ENCODE measurements around the gene GNL3. TPM values are rescaled to one million over a fixed set of nuclear protein-coding genes. Genes with fewer than 3 reads are reported as not detected.

GNL3 gene
- polyA plus RNA-seq, 2 of the 4 experiments (the other 2 are of a cell fraction), result 125 to 139 TPM

DNA sequence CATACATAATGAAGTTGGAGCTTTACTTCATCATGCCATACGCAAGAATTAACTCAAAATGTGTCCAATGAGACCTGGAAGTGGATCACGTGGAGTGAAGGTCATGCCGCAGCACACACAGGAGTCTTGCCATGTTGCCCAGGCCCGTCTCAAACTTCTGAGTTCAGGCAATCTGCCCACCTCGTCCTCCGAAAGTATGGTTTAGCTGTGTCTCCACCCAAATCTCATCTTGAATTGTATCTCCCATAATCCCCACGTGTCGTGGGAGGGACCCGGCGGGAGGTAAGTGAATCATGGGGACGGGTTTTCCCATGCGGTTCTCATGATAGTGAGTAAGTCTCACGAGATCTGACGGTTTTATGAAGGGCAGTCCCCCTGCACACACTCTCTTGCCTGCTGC is 45.8 kb downstream of the GNL3 start:
- no peak overlapping the region for H3K4me2 ChIP-seq
- DNase-seq (ENCODE audit: low read depth in 1 of 2, low spot score in 1 of 2) (no peak), FAIRE-seq (no peak), ATAC-seq (no peak)
- CTCF ChIA-PET, result interaction anchor here (1.4 kb wide), 1 partner anchor 11 kb away, joined by 3 read pairs; no protein-coding TSS in a partner anchor
- no peaks in the 10 kb centered on the region for H3K4me1 ChIP-seq
- TF ChIP-seq, protein P1, sequence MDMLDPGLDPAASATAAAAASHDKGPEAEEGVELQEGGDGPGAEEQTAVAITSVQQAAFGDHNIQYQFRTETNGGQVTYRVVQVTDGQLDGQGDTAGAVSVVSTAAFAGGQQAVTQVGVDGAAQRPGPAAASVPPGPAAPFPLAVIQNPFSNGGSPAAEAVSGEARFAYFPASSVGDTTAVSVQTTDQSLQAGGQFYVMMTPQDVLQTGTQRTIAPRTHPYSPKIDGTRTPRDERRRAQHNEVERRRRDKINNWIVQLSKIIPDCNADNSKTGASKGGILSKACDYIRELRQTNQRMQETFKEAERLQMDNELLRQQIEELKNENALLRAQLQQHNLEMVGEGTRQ (IDR thresholded peaks at IDR 0.05), result no peak
- TF ChIP-seq MAZ (IDR thresholded peaks at IDR 0.05; ENCODE audit: borderline replicate concordance, low read depth, low read length) (no peak), BHLHE40 (IDR thresholded peaks at IDR 0.05; ENCODE audit: low read depth, low read length) (no peak), NFE2L2 (conservative IDR thresholded peaks at IDR 0.05; ENCODE audit: low read length) (no peak)
- TF ChIP-seq, protein P2, sequence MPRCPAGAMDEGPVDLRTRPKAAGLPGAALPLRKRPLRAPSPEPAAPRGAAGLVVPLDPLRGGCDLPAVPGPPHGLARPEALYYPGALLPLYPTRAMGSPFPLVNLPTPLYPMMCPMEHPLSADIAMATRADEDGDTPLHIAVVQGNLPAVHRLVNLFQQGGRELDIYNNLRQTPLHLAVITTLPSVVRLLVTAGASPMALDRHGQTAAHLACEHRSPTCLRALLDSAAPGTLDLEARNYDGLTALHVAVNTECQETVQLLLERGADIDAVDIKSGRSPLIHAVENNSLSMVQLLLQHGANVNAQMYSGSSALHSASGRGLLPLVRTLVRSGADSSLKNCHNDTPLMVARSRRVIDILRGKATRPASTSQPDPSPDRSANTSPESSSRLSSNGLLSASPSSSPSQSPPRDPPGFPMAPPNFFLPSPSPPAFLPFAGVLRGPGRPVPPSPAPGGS (IDR thresholded peaks at IDR 0.05), result no peak
- WGBS (ENCODE audit: missing lambda C conversion rate), result 76% methylated on average over 14 of the region's 14 CpGs
- no peak overlapping the region for H3K27ac ChIP-seq
- peaks cover 6% of the 10 kb centered on the region; the same call in 2 of the 3 replicates for H3K9me3 ChIP-seq
- no peak overlapping the region for H3K4me3 ChIP-seq
- POLR2A ChIA-PET, result no interaction called here

DNA sequence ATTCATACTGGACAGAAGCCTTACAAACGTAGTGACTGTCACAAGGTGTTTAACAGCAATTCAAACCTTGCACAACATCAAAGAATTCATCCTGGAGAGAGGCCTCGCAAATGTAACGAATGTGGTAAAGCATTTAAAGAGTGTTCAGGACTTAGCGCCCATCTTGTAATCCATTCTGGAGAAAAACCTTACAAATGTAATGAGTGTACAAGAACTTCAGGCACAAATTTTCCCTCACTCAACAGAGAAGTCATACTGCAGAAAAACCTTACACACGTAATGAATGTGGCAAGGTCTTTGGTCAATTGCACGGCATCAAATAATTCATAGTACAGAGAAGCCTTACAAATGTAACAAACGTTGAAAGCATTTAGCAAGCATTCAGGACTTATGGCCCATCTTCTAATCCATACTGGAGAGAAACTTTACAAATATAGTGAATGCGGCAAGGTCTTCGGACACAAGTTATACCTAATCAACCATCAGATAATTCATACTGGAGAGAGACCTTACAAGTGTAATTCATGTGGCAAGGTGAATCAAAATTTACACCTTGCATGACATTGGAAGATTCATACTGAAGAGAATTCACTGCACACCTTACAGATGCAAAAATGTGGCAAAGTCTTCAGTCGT is 47.5 kb downstream of the GNL3 start:
- H3K4me3 ChIP-seq, result no peak overlapping the region
- no peak for DNase-seq (ENCODE audit: low read depth in 1 of 2, low spot score in 1 of 2)
- ChIA-PET POLR2A (no interaction called here), CTCF (no interaction called here)
- no peak for ATAC-seq
- WGBS (ENCODE audit: missing lambda C conversion rate), result 82% methylated on average over 10 of the region's 10 CpGs
- no peak overlapping the region for H3K4me2 ChIP-seq
- H3K9me3 ChIP-seq, result peaks cover 6% of the 10 kb centered on the region; the same call in 2 of the 3 replicates
- H3K4me1 ChIP-seq, result no peaks in the 10 kb centered on the region
- no peak for FAIRE-seq
- no peak overlapping the region for H3K27ac ChIP-seq
- TF ChIP-seq RCOR1 (IDR thresholded peaks at IDR 0.05; ENCODE audit: low read depth, low read length), result no peak
- TF ChIP-seq NPAS2 (CRISPR knock-in tag; IDR thresholded peaks at IDR 0.05; ENCODE audit: borderline replicate concordance), result no peak
- no peak for TF ChIP-seq HDAC2 (IDR thresholded peaks at IDR 0.05)
- TF ChIP-seq KDM1A (IDR thresholded peaks at IDR 0.05; ENCODE audit: low read depth), result no peak
- TF ChIP-seq FOXS1 (CRISPR knock-in tag; IDR thresholded peaks at IDR 0.05), result no peak
- TF ChIP-seq JUNB (IDR thresholded peaks at IDR 0.05), result no peak
- TF ChIP-seq, protein P3, sequence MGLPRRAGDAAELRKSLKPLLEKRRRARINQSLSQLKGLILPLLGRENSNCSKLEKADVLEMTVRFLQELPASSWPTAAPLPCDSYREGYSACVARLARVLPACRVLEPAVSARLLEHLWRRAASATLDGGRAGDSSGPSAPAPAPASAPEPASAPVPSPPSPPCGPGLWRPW (IDR thresholded peaks at IDR 0.05), result no peak
- TF ChIP-seq CBX8 (IDR thresholded peaks at IDR 0.05), result no peak
- TF ChIP-seq, protein P4, sequence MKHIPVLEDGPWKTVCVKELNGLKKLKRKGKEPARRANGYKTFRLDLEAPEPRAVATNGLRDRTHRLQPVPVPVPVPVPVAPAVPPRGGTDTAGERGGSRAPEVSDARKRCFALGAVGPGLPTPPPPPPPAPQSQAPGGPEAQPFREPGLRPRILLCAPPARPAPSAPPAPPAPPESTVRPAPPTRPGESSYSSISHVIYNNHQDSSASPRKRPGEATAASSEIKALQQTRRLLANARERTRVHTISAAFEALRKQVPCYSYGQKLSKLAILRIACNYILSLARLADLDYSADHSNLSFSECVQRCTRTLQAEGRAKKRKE (CRISPR knock-in tag; IDR thresholded peaks at IDR 0.05; ENCODE audit: low read depth), result no peak
- no peak for TF ChIP-seq RARB (CRISPR knock-in tag; IDR thresholded peaks at IDR 0.05)
- TF ChIP-seq CBX2 (IDR thresholded peaks at IDR 0.05; ENCODE audit: borderline replicate concordance, low read depth), result no peak
- TF ChIP-seq, protein P2 (IDR thresholded peaks at IDR 0.05), result no peak
- no peak for TF ChIP-seq FOSL2 (IDR thresholded peaks at IDR 0.05)
- no peak for TF ChIP-seq FOSL2 (CRISPR knock-in tag; IDR thresholded peaks at IDR 0.05)
- no peak for TF ChIP-seq CHD2 (IDR thresholded peaks at IDR 0.05; ENCODE audit: low read length, partially characterized antibody)
- TF ChIP-seq ESRRA (IDR thresholded peaks at IDR 0.05; ENCODE audit: borderline replicate concordance, low read length), result no peak
- no peak for TF ChIP-seq SREBF2 (IDR thresholded peaks at IDR 0.05)
- no peak for TF ChIP-seq NFE2L2 (conservative IDR thresholded peaks at IDR 0.05; ENCODE audit: low read length)
- TF ChIP-seq POLR2AphosphoS2 (conservative IDR thresholded peaks at IDR 0.05; ENCODE audit: low read length), result no peak
- TF ChIP-seq SMC3 (IDR thresholded peaks at IDR 0.05), result no peak

Data from A549 (cell line).